CD4-positive, alpha-beta memory T cell (primary cell): ENCODE data around the gene HASPIN. TPM values are rescaled to one million over a fixed set of nuclear protein-coding genes. Genes with fewer than 3 reads are reported as not detected.
"Not testable (repeated sequence)": the region's sequence is repeated elsewhere in the genome, so short reads cannot be mapped to it uniquely, and the experiment has no call there.

Source experiments
- CTCF ChIA-PET: fragments of 350-600 bp; sonication (Branson Sonifier 250); formaldehyde crosslinking; loops from one replicate; lab custom pipeline; 2021; ENCODE audit warnings: inconsistent platforms; ENCODE audit not compliant: partially characterized antibody; lab: Charles Lee
- POLR2A ChIA-PET: fragments of 350-600 bp; sonication (Branson Sonifier 250); formaldehyde crosslinking; loops from one replicate; lab custom pipeline; 2021; ENCODE audit not compliant: partially characterized antibody; lab: Charles Lee
- DNase-seq, 5 donors: peaks; one replicate each; pipeline versions ENCODE4 v3.0.0 to v3.0.0-alpha.2; 2020 to 2022; ENCODE audit warnings: mixed read lengths in 1 of 5
- H3K27ac ChIP-seq: one replicate; pipeline ENCODE4 v1.7.0; 2013; ENCODE audit warnings: low read depth, low read length
- H3K27me3 ChIP-seq: 2 replicates; pipeline ENCODE4 v1.7.0; 2013; ENCODE audit warnings: mild to moderate bottlenecking, low read length, moderate library complexity; ENCODE audit not compliant: insufficient read depth
- H3K36me3 ChIP-seq: 2 replicates; pipeline ENCODE4 v1.7.0; 2013; ENCODE audit warnings: mild to moderate bottlenecking, low read length, moderate library complexity; ENCODE audit not compliant: insufficient read depth
- H3K4me1 ChIP-seq: 2 replicates; pipeline ENCODE4 v1.7.0; 2013; ENCODE audit warnings: mild to moderate bottlenecking, low read length, moderate library complexity; ENCODE audit not compliant: insufficient read depth
- H3K4me3 ChIP-seq, 2 donors: one replicate each; pipeline ENCODE4 v1.7.0; 2013; ENCODE audit warnings: low read length in 2 of 2, mild to moderate bottlenecking in 1 of 2
- H3K9me3 ChIP-seq, 2 donors: one replicate each; pipeline ENCODE4 v1.7.0; 2013; ENCODE audit warnings: low read length in 2 of 2, control low read depth in 1 of 2; ENCODE audit not compliant: control insufficient read depth in 1 of 2
- H3K27ac Mint-ChIP-seq, 7 donors: one replicate each; pipeline ENCODE4 v1.8.0; 2020 to 2021; ENCODE audit warnings: mixed read lengths in 7 of 7, mild to moderate bottlenecking in 6 of 7, inconsistent platforms in 3 of 7, moderate library complexity in 3 of 7
- H3K27me3 Mint-ChIP-seq, 2 donors: one replicate each; pipeline ENCODE4 v1.8.0; 2020 to 2021; ENCODE audit warnings: mixed read lengths in 2 of 2
- H3K36me3 Mint-ChIP-seq, 2 donors: one replicate each; pipeline ENCODE4 v1.8.0; 2020 to 2021; ENCODE audit warnings: mixed read lengths in 2 of 2, inconsistent platforms in 1 of 2, mild to moderate bottlenecking in 1 of 2
- H3K4me1 Mint-ChIP-seq, 4 donors: one replicate each; pipeline ENCODE4 v1.8.0; 2020 to 2021; ENCODE audit warnings: mixed read lengths in 4 of 4, mild to moderate bottlenecking in 1 of 4
- H3K4me3 Mint-ChIP-seq, 8 donors: one replicate each; pipeline ENCODE4 v1.8.0; 2020 to 2021; ENCODE audit warnings: mixed read lengths in 8 of 8, mild to moderate bottlenecking in 7 of 8, moderate library complexity in 6 of 8, inconsistent platforms in 3 of 8
- H3K9me3 Mint-ChIP-seq, 8 donors: one replicate each; pipeline ENCODE4 v1.8.0; 2020 to 2021; ENCODE audit warnings: mixed read lengths in 8 of 8, mild to moderate bottlenecking in 5 of 8, inconsistent platforms in 3 of 8, moderate library complexity in 1 of 8
- intact Hi-C: fragments of 100-400 bp; cut with micrococcal nuclease; formaldehyde crosslinking; loops from one replicate; pipeline ENCODE4 v1.15.1; 2023
- polyA plus RNA-seq, 2 donors: library from polyadenylated mRNA; unstranded; fragments of 300-500 nt; fragmentation: Illumina TruSeq; gene quantifications; one replicate each; pipeline ENCODE4 v1.2.3, GENCODE V29; 2021
- total RNA-seq, 2 experiments: library from RNA; stranded (reverse); gene quantifications; one replicate each; pipeline ENCODE4 v1.2.3, GENCODE V29; 2021

HASPIN gene
- total and polyA plus RNA-seq, 4 experiments from 2014 or later: 0.28 to 0.41 (median 0.29) TPM; not detected in 1

DNA sequence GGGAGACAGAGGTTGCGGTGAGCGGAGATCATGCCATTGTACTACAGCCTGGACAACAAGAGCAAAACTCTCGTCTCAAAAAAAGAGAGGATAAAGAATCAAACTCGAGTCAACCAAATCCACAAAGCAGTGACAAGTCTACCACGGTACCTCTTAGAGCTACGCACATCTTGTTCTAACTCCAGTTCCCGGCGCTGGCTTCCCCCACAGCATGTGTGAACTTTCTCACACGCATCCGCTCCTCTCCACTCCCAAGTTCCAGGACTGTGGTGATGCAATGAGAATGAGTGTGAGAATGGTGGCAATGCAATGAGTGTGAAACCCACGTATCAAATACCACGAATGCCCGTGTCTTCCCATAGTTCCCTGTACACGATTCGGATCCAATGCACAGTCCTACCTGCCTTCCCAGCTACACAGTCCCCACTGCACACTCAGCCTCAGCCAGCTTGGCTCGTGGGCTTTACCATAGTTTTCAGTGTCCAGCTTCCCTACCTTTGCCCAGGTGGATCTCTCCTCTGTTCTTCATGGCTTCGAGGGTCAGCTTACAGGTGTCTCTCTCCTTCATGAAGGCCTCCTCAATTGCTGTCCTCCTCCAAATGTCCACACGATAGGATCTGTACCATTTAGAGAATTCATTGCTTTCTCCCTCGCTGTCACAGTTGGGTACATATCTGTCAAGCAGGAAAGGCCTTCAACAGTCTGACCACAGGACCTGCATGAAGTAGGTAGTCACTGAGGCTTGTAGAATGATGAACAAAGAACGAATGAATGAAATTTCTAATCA is 18.6 kb upstream of the HASPIN start:
- H3K4me1 ChIP-seq: no peaks in the 10 kb centered on the region
- H3K27me3 ChIP-seq: no peaks in the 10 kb centered on the region
- H3K4me3 ChIP-seq: no peak overlapping the region
- H3K4me1 Mint-ChIP-seq: peaks cover 7 to 13% (median 8%) of the 10 kb centered on the region in 4 donors
- ChIA-PET CTCF (interaction anchor here (0.6 kb wide), 1 partner anchor 22 kb away, joined by 3 read pairs; no protein-coding TSS in a partner anchor), POLR2A (no interaction called here)
- H3K27ac ChIP-seq: no peak overlapping the region
- H3K4me3 Mint-ChIP-seq: no peak overlapping the region
- H3K36me3 Mint-ChIP-seq: no peaks in the 10 kb centered on the region
- intact Hi-C loops: no loop called here
- H3K9me3 ChIP-seq: no peaks in the 10 kb centered on the region
- DNase-seq: no peak
- H3K36me3 ChIP-seq: no peaks in the 10 kb centered on the region
- peaks cover 0 to 2% (median 0%) of the 10 kb centered on the region in 8 donors for H3K9me3 Mint-ChIP-seq
- no peaks in the 10 kb centered on the region for H3K27me3 Mint-ChIP-seq
- peak overlapping the region in 1 of 7 donors; percentile 17 for H3K27ac Mint-ChIP-seq

DNA sequence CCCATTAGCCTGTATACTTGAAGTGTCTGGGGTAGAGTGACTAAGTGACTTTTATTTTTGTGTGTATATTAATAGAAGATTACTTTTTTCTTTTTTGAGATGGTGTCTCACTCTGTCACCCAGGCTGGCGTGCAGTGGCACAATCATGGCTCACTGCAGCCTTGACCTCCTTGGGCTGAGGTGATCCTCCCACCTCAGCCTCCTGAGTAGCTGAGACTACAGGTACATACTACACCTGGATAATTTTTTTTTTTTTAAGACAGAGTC is 18.1 kb upstream of the HASPIN start:
- POLR2A ChIA-PET, H3K27me3 ChIP-seq, H3K4me3 ChIP-seq, CTCF ChIA-PET, H3K27ac ChIP-seq, H3K4me3 Mint-ChIP-seq, DNase-seq, intact Hi-C loops, H3K4me1 ChIP-seq, H3K36me3 ChIP-seq, H3K36me3 Mint-ChIP-seq, H3K9me3 Mint-ChIP-seq, H3K9me3 ChIP-seq, H3K27me3 Mint-ChIP-seq: not testable (repeated sequence)
- peak overlapping the region in 1 of 7 donors; percentile 52 for H3K27ac Mint-ChIP-seq
- H3K4me1 Mint-ChIP-seq: peaks cover 10 to 14% (median 12%) of the 10 kb centered on the region in 4 donors

GRCh38 chr17:3708366-3708765 is 15.3 kb upstream of the HASPIN start:
- ChIA-PET POLR2A (no interaction called here), CTCF (interaction anchor here (0.7 to 1.5 kb wide), 2 partner anchors 10 to 12 kb away, joined by 3 read pairs; no protein-coding TSS in a partner anchor)
- Histone ChIP-seq H3K27ac (no peak overlapping the region), H3K4me1 (peaks cover 28% of the 10 kb centered on the region), H3K4me3 (no peak overlapping the region), H3K27me3 (no peaks in the 10 kb centered on the region), H3K9me3 (no peaks in the 10 kb centered on the region), H3K36me3 (no peaks in the 10 kb centered on the region)
- peak overlapping the region in 3 of 7 donors; percentile 16 to 63 (median 51) for H3K27ac Mint-ChIP-seq
- no peak for DNase-seq
- H3K4me3 Mint-ChIP-seq: no peak overlapping the region
- peaks cover 5 to 7% of the 10 kb centered on the region in 2 donors for H3K36me3 Mint-ChIP-seq
- H3K27me3 Mint-ChIP-seq: no peaks in the 10 kb centered on the region
- H3K4me1 Mint-ChIP-seq: peaks cover 29 to 35% (median 31%) of the 10 kb centered on the region in 4 donors
- no peaks in the 10 kb centered on the region for H3K9me3 Mint-ChIP-seq
- intact Hi-C loops: no loop called here

DNA sequence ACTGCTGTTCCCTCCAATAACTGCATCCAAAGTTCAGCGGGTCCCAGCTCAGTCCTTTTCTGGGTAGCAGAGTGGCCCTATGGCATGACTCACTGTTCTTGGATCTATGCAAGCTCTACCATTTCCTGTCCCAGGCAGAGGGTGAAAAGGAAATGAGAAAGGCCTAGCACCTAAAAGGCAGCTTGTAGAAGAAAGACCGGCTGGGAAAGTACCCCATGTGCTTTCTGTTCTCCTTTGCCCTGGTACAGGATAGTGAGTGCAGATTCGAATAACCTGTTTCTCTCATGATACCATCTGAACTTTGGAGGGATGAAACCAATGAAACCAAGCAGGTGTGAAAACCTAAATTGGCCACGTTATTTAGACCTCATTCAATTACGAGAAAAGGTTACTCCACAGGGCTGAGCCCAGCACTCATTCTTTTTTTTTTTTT is 12.7 kb upstream of the HASPIN start:
- H3K4me3 Mint-ChIP-seq: peak overlapping the region; percentile 20 to 78 (median 75)
- H3K4me1 ChIP-seq: peaks cover 30% of the 10 kb centered on the region
- intact Hi-C loops: loop anchor here (1.0 to 5.0 kb wide), 4 partner anchors 12 to 74 kb away; partner anchors contain the start of genes CTNS, EMC6, HASPIN and P2RX5
- H3K27me3 Mint-ChIP-seq: no peaks in the 10 kb centered on the region
- DNase-seq: peak; percentile 85 to 94 (median 86)
- peaks cover 15 to 17% of the 10 kb centered on the region in 2 donors for H3K36me3 Mint-ChIP-seq
- peak overlapping the region; percentile 86 to 92 (median 90) for H3K27ac Mint-ChIP-seq
- H3K4me3 ChIP-seq: peak overlapping the region in 1 of 2 donors; percentile 39
- peaks cover 17% of the 10 kb centered on the region for H3K36me3 ChIP-seq
- peak overlapping the region; percentile 33 for H3K27ac ChIP-seq
- no peaks in the 10 kb centered on the region for H3K9me3 Mint-ChIP-seq
- ChIA-PET POLR2A (interaction anchor here (0.7 to 3.8 kb wide), 15 partner anchors 9 to 1873 kb away, joined by 3 to 39 read pairs (median 4); partner anchors contain the start of genes ATP2A3, CTNS, HASPIN and NCBP3), CTCF (interaction anchor here (0.9 to 2.1 kb wide), 7 partner anchors 12 to 28 kb away, joined by 3 to 13 read pairs (median 4); partner anchors contain the start of gene HASPIN)
- H3K9me3 ChIP-seq: no peaks in the 10 kb centered on the region
- no peaks in the 10 kb centered on the region for H3K27me3 ChIP-seq
- peaks cover 33 to 41% (median 37%) of the 10 kb centered on the region in 4 donors for H3K4me1 Mint-ChIP-seq

DNA sequence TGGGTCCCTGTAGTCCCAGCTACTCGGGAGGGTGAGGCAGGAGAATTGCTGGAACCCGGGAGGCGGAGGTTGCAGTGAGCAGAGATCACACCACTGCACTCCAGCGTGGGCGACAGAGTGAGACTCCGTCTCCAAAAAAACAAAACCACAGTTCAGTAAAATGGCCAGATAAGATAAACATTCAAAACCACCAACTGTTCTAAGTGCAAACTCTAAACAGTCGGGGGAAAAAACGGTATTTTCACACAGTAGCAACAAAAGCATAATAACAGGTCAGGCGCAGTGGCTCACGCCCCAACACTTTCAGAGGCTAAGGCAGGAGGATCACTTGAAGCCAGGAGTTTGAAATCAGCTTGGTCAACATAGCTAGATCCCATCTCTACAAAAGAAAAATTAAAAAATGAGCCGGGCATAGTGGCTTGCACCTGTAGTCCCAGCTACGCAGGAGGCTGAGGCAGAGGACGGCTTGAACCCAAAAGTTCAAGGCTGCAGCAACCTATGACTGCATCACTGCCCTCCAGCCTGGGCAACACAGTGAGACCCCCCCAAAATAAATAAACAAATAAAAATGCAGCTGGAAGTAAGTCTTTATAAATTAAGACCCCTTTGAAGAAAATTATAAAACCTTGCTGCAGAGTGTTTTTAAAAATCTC is 10.8 kb upstream of the HASPIN start:
- CTCF ChIA-PET: interaction anchor here (0.8 kb wide), 1 partner anchor 23 kb away, joined by 3 read pairs; no protein-coding TSS in a partner anchor
- peak overlapping the region; percentile 64 to 94 (median 87) for H3K27ac Mint-ChIP-seq
- Histone ChIP-seq H3K27ac (peak overlapping the region; percentile 16), H3K4me1 (peaks cover 30% of the 10 kb centered on the region), H3K27me3 (no peaks in the 10 kb centered on the region), H3K9me3 (no peaks in the 10 kb centered on the region), H3K4me3 (no peak overlapping the region), H3K36me3 (peaks cover 28% of the 10 kb centered on the region)
- peak in 2 of 5 donors; percentile 13 to 19 for DNase-seq
- no peaks in the 10 kb centered on the region for H3K27me3 Mint-ChIP-seq
- intact Hi-C loops: loop anchor here (5.0 kb wide), 1 partner anchor 76 kb away; the partner anchor contains the start of genes CTNS and SHPK
- POLR2A ChIA-PET: interaction anchor here (2.9 to 3.8 kb wide), 2 partner anchors 10 to 17 kb away, joined by 34 to 39 read pairs; partner anchors contain the start of genes HASPIN and P2RX5
- peaks cover 34 to 35% of the 10 kb centered on the region in 2 donors for H3K36me3 Mint-ChIP-seq
- peaks cover 34 to 41% (median 37%) of the 10 kb centered on the region in 4 donors for H3K4me1 Mint-ChIP-seq
- no peaks in the 10 kb centered on the region for H3K9me3 Mint-ChIP-seq
- peak overlapping the region in 7 of 8 donors; percentile 21 to 76 (median 48) for H3K4me3 Mint-ChIP-seq

- ChIA-PET CTCF (interaction anchor here (0.7 to 0.8 kb wide), 2 partner anchors 24 to 132 kb away, joined by 3 to 4 read pairs; no protein-coding TSS in a partner anchor), POLR2A (interaction anchor here (1.6 kb wide), 1 partner anchor 79 kb away, joined by 4 read pairs; the partner anchor contains the start of genes CTNS and SHPK)
- Histone ChIP-seq H3K4me3 (no peak overlapping the region), H3K4me1 (peaks cover 35% of the 10 kb centered on the region), H3K27me3 (no peaks in the 10 kb centered on the region), H3K27ac (no peak overlapping the region), H3K36me3 (peaks cover 35% of the 10 kb centered on the region), H3K9me3 (no peaks in the 10 kb centered on the region)
- Mint-ChIP-seq H3K4me3 (peak overlapping the region in 1 of 8 donors; percentile 44), H3K4me1 (peaks cover 24 to 40% (median 34%) of the 10 kb centered on the region in 4 donors), H3K9me3 (no peaks in the 10 kb centered on the region), H3K27ac (peak overlapping the region in 3 of 7 donors; percentile 15 to 83 (median 42)), H3K36me3 (peaks cover 41 to 46% of the 10 kb centered on the region in 2 donors), H3K27me3 (no peaks in the 10 kb centered on the region)
- intact Hi-C loops: no loop called here
- DNase-seq: no peak
Observed at GRCh38 chr17:3715296-3715695, 8.4 kb upstream of the HASPIN start.
